ENCODE results near the gene CAPNS2.

GRCh38 chr16:55557186-55557585 lies 9.3 kb upstream of the CAPNS2 start:
- TF ChIP-seq ESRRG (CRISPR knock-in tag; IDR thresholded peaks at IDR 0.05) = no peak
- no peak for TF ChIP-seq ARNTL (CRISPR knock-in tag; IDR thresholded peaks at IDR 0.05; ENCODE audit: borderline replicate concordance, low read depth)
- TF ChIP-seq, protein P1, sequence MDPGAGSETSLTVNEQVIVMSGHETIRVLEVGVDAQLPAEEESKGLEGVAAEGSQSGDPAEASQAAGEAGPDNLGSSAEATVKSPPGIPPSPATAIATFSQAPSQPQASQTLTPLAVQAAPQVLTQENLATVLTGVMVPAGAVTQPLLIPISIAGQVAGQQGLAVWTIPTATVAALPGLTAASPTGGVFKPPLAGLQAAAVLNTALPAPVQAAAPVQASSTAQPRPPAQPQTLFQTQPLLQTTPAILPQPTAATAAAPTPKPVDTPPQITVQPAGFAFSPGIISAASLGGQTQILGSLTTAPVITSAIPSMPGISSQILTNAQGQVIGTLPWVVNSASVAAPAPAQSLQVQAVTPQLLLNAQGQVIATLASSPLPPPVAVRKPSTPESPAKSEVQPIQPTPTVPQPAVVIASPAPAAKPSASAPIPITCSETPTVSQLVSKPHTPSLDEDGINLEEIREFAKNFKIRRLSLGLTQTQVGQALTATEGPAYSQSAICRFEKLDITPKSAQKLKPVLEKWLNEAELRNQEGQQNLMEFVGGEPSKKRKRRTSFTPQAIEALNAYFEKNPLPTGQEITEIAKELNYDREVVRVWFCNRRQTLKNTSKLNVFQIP (CRISPR knock-in tag; IDR thresholded peaks at IDR 0.05; ENCODE audit: borderline replicate concordance, low read depth) = no peak
- TF ChIP-seq PPARA (CRISPR knock-in tag; IDR thresholded peaks at IDR 0.05; ENCODE audit: borderline replicate concordance) = no peak

All from SK-N-SH treated with all-trans-retinoic acid at 6 μM for 48 hours (cell line).